Pancreas (tissue), 10 donors: Measurements from ENCODE around the gene MRM1. TPM values are rescaled to one million over a fixed set of nuclear protein-coding genes. Genes with fewer than 3 reads are reported as not detected.

Source experiments
- ATAC-seq, 4 donors: fragments of 200-7000 bp; cut with Tn5 transposase; one replicate each; pipeline versions ENCODE4 v1.8.0 to v1.9.1; 2020; ENCODE audit warnings: mild to moderate bottlenecking in 4 of 4, moderate library complexity in 4 of 4
- DNase-seq, 6 donors: peaks; one replicate each; pipeline ENCODE4 v3.0.0-alpha.2; 2020
- FAIRE-seq: peaks from 2 replicates; lab custom pipeline; 2012; peaks lifted over from hg19 to GRCh38; lab: Jason Lieb, UNC
- H3K27ac ChIP-seq, 4 donors: fragments of 200-600 bp; sonication (generic); 1 replicate in 3 of 4; 2 replicates in 1 of 4; pipeline versions ENCODE4 v1.5.0 to v1.8.0; 2020
- H3K27me3 ChIP-seq, 4 donors: fragments of 200-600 bp; one replicate each; pipeline ENCODE4 v1.8.0; 2021
- H3K36me3 ChIP-seq, 3 donors: fragments of 200-600 bp; sonication (generic) in 1 of 3; one replicate each; pipeline versions ENCODE4 v1.5.0 to v1.8.0; 2020 to 2021
- H3K4me1 ChIP-seq, 3 donors: fragments of 200-600 bp; one replicate each; pipeline ENCODE4 v1.8.0; 2021
- H3K4me3 ChIP-seq, 4 donors: fragments of 200-600 bp; sonication (generic) in 2 of 4; one replicate each; pipeline versions ENCODE4 v1.5.0 to v1.8.0; 2020 to 2021
- H3K9me3 ChIP-seq, 4 donors: fragments of 200-600 bp; one replicate each; pipeline ENCODE4 v1.8.0; 2021
- CTCF ChIP-seq, 4 donors: fragments of 200-600 bp; sonication (generic) in 3 of 4; IDR thresholded peaks; one replicate each; pipeline versions ENCODE4 v1.5.0 to v1.8.0; 2021; ENCODE audit warnings: antibody characterized with exemption in 4 of 4
- WGBS, 2 donors: extraction: QIAGEN DNeasy Blood & Tissue Kit; methylation state at CpG; one replicate each; pipeline ENCODE4 v1.1.7; 2013; 5-methylcytosine and 5-hydroxymethylcytosine counted together
- intact Hi-C, 3 donors: fragments of 100-400 bp; cut with DNase I; formaldehyde crosslinking; loops; one replicate each; pipeline versions ENCODE4 v1.11.1 to v1.14.2; 2022
- polyA plus RNA-seq, 2 donors: library from polyadenylated mRNA; stranded (reverse); fragments of 200-250 nt; gene quantifications; one replicate each; pipeline ENCODE4 v1.2.3, GENCODE V29; 2013
- total RNA-seq, 6 donors: library from RNA; stranded (reverse); fragmentation: NEBNext Ultra II Directional in 4 of 6; extraction: Animal tissue kit (Norgen Biotek cat#: 25700) in 4 of 6; gene quantifications; one replicate each; pipeline versions ENCODE4 v1.2.1 to v1.2.4, GENCODE V29; 2021 to 2023
- donor health status: healthy with polysubstance abuse.
- donor health status: DM: no; HTN: no; CAD: no; lungs with moderate emphysema.
- donor health status: DM: no; HTN: no; CAD: no.
- donor health status: control.
- donor health status: control.
- donor health status: Bipolar disorder and iron deficiency.
- donor health status: DM: yes; HTN: yes; CAD: no.
- donor health status: DM: no; HTN: no; CAD: no.
- donor health status: DM: no; HTN: no; CAD: no.
- donor health status: DM: yes; HTN: yes; CAD: no.

Gene MRM1
- total and polyA plus RNA-seq, 8 donors: 2.5 to 7.5 (median 4.7) TPM

- no peak for FAIRE-seq
- no peak for ATAC-seq
Observed at GRCh38 chr17:36576793-36577192, 24.6 kb upstream of the MRM1 start.

GRCh38 chr17:36578671-36579070 is 22.7 kb upstream of the MRM1 start:
- Histone ChIP-seq H3K9me3 (no peaks in the 10 kb centered on the region), H3K4me3 (no peak overlapping the region), H3K36me3 (peaks cover 6 to 54% (median 11%) of the 10 kb centered on the region in 3 donors), H3K27me3 (no peaks in the 10 kb centered on the region), H3K27ac (no peak overlapping the region), H3K4me1 (no peaks in the 10 kb centered on the region)
- ATAC-seq (no peak), DNase-seq (no peak), FAIRE-seq (no peak)
- intact Hi-C loops: no loop called here
- WGBS, 2 donors: 94 to 97% methylated on average over 2 of the region's 2 CpGs
- TF ChIP-seq CTCF (IDR thresholded peaks at IDR 0.05): no peak

More at GRCh38 chr17:36576793-36577192, 24.6 kb upstream of the MRM1 start:
- intact Hi-C loops: no loop called here
- Histone ChIP-seq H3K36me3 (peaks cover 6 to 38% (median 11%) of the 10 kb centered on the region in 3 donors), H3K4me3 (no peak overlapping the region), H3K27ac (no peak overlapping the region), H3K27me3 (no peaks in the 10 kb centered on the region), H3K4me1 (no peaks in the 10 kb centered on the region), H3K9me3 (no peaks in the 10 kb centered on the region)
- TF ChIP-seq CTCF (IDR thresholded peaks at IDR 0.05): no peak
- 63 to 70% methylated on average over 2 of the region's 2 CpGs for WGBS, 2 donors
- DNase-seq: no peak

- Histone ChIP-seq H3K27ac (no peak overlapping the region), H3K4me1 (no peaks in the 10 kb centered on the region), H3K9me3 (no peaks in the 10 kb centered on the region), H3K4me3 (no peak overlapping the region), H3K27me3 (no peaks in the 10 kb centered on the region), H3K36me3 (peaks cover 9 to 85% (median 28%) of the 10 kb centered on the region in 3 donors)
- DNase-seq: no peak
- no peak for ATAC-seq
- 30% methylated on average over 1 of the region's 1 CpG for WGBS, 2 donors
- TF ChIP-seq CTCF (IDR thresholded peaks at IDR 0.05): no peak
- intact Hi-C loops: no loop called here
- no peak for FAIRE-seq
Observed at GRCh38 chr17:36583787-36584186, 17.6 kb upstream of the MRM1 start.

GRCh38 chr17:36586138-36586537 is 15.2 kb upstream of the MRM1 start:
- H3K4me1 ChIP-seq: peaks cover 0 to under 1% (median 0%) of the 10 kb centered on the region in 3 donors
- 92 to 94% methylated on average over 2 of the region's 2 CpGs for WGBS, 2 donors
- H3K36me3 ChIP-seq: peaks cover 0 to 65% (median 28%) of the 10 kb centered on the region in 3 donors
- ATAC-seq: no peak
- H3K27ac ChIP-seq: no peak overlapping the region
- no peak for DNase-seq
- intact Hi-C loops: no loop called here
- no peak overlapping the region for H3K4me3 ChIP-seq
- no peaks in the 10 kb centered on the region for H3K9me3 ChIP-seq
- TF ChIP-seq CTCF (IDR thresholded peaks at IDR 0.05): no peak
- no peak for FAIRE-seq
- no peaks in the 10 kb centered on the region for H3K27me3 ChIP-seq

GRCh38 chr17:36590082-36590481 is 11.3 kb upstream of the MRM1 start:
- no peaks in the 10 kb centered on the region for H3K27me3 ChIP-seq
- ATAC-seq (no peak), FAIRE-seq (no peak), DNase-seq (no peak)
- peaks cover 0 to 32% (median 22%) of the 10 kb centered on the region in 3 donors for H3K36me3 ChIP-seq
- H3K9me3 ChIP-seq: no peaks in the 10 kb centered on the region
- H3K4me1 ChIP-seq: peaks cover 0 to 11% (median 0%) of the 10 kb centered on the region in 3 donors
- no peak for TF ChIP-seq CTCF (IDR thresholded peaks at IDR 0.05)
- intact Hi-C loops: no loop called here
- WGBS, 2 donors: 59 to 61% methylated on average over 2 of the region's 2 CpGs
- no peak overlapping the region for H3K4me3 ChIP-seq
- H3K27ac ChIP-seq: no peak overlapping the region
